ENCODE measurements around the gene ABL2.
"Not testable (repeated sequence)": the region's sequence is repeated elsewhere in the genome, so short reads cannot be mapped to it uniquely, and the experiment has no call there.

Gene ABL2

GRCh38 chr1:179229214-179230140, at the start of gene ABL2:
ABL2 (minus strand) TSS chr1:179229677; CDS start chr1:179229397, 280 bp downstream.
- DNase-seq: peak; percentile 53

- no peak for DNase-seq
Observed at GRCh38 chr1:179278920-179279319, 49.4 kb upstream of the ABL2 start.

- not testable (repeated sequence) for DNase-seq
Observed at GRCh38 chr1:179274424-179274823, 44.9 kb upstream of the ABL2 start.

- no peak for DNase-seq
Observed at GRCh38 chr1:179269071-179269470, 39.6 kb upstream of the ABL2 start.

- no peak for DNase-seq
Observed at GRCh38 chr1:179264507-179264906, 35.0 kb upstream of the ABL2 start.

GRCh38 chr1:179263121-179263520, 33.6 kb upstream of the ABL2 start:
- DNase-seq: no peak

- DNase-seq: no peak
Observed at GRCh38 chr1:179262183-179262582, 32.7 kb upstream of the ABL2 start.

- no peak for DNase-seq
Observed at GRCh38 chr1:179253286-179253972, 24.0 kb upstream of the ABL2 start.

GRCh38 chr1:179252606-179253005, 23.1 kb upstream of the ABL2 start:
- no peak for DNase-seq

- no peak for DNase-seq
Observed at GRCh38 chr1:179251675-179252074, 22.2 kb upstream of the ABL2 start.

GRCh38 chr1:179247923-179248322, 18.4 kb upstream of the ABL2 start:
- DNase-seq: no peak

- DNase-seq: not testable (repeated sequence)
Observed at GRCh38 chr1:179245426-179245825, 15.9 kb upstream of the ABL2 start.

GRCh38 chr1:179241530-179242097, 12.1 kb upstream of the ABL2 start:
- no peak for DNase-seq

GRCh38 chr1:179237222-179237621, 7.7 kb upstream of the ABL2 start:
- DNase-seq: no peak

GRCh38 chr1:179234863-179235262, 5.4 kb upstream of the ABL2 start:
- DNase-seq: no peak

GRCh38 chr1:179231923-179232322, 2.4 kb upstream of the ABL2 start:
- DNase-seq: no peak

- no peak for DNase-seq
Observed at GRCh38 chr1:179230721-179231120, 1.2 kb upstream of the ABL2 start.

- peak; percentile 6 for DNase-seq
Observed at GRCh38 chr1:179230251-179230650, 774 bp upstream of the ABL2 start.

GRCh38 chr1:179228783-179229213, 679 bp downstream of the ABL2 start:
- peak; percentile 29 for DNase-seq

GRCh38 chr1:179226738-179227137, 2.7 kb downstream of the ABL2 start:
- no peak for DNase-seq

GRCh38 chr1:179224466-179224865, 5.0 kb downstream of the ABL2 start:
- not testable (repeated sequence) for DNase-seq

- DNase-seq: not testable (repeated sequence)
Observed at GRCh38 chr1:179221121-179221520, 8.4 kb downstream of the ABL2 start.

GRCh38 chr1:179217943-179218507, 11.5 kb downstream of the ABL2 start:
- no peak for DNase-seq
